Measurements from ENCODE around the gene SIPA1. TPM values are rescaled to one million over a fixed set of nuclear protein-coding genes. Genes with fewer than 3 reads are reported as not detected.

SIPA1 gene
- total and polyA plus RNA-seq, 9 of the 15 experiments (the other 6 are each of a cell fraction or from before 2014, with no cell fraction given) = 0.25 to 85.8 (median 16.8) TPM

- TF ChIP-seq TSHZ1 (CRISPR knock-in tag; IDR thresholded peaks at IDR 0.05) (no peak), SNIP1 (IDR thresholded peaks at IDR 0.05; ENCODE audit: low read depth) (no peak), HDAC8 (tag; IDR thresholded peaks at IDR 0.05) (no peak), POLR2AphosphoS5 (IDR thresholded peaks at IDR 0.05; ENCODE audit: control insufficient read depth, insufficient read depth, low read depth, low read length) (no peak), RFX5 (IDR thresholded peaks at IDR 0.05; ENCODE audit: low read depth, low read length) (no peak), ZNF75A (CRISPR knock-in tag; IDR thresholded peaks at IDR 0.05) (no peak), PKNOX1 (IDR thresholded peaks at IDR 0.05) (peak; percentile 88), RNF219 (CRISPR knock-in tag; IDR thresholded peaks at IDR 0.05) (no peak), KLF13 (tag; IDR thresholded peaks at IDR 0.05; ENCODE audit: borderline replicate concordance, low read depth) (no peak), TFAP4 (CRISPR knock-in tag; IDR thresholded peaks at IDR 0.05; ENCODE audit: borderline replicate concordance) (peak; percentile 44; the same call in 1 of the 2 replicates), NBN (IDR thresholded peaks at IDR 0.05; ENCODE audit: low read depth) (peak; percentile 43; the same call in 1 of the 2 replicates), ZBTB7A (IDR thresholded peaks at IDR 0.05; ENCODE audit: borderline replicate concordance, control insufficient read depth, low read depth, low read length) (no peak), MLX (CRISPR knock-in tag; conservative IDR thresholded peaks at IDR 0.05) (no peak), NFE2L1 (tag; IDR thresholded peaks at IDR 0.05; ENCODE audit: borderline replicate concordance, low read depth) (no peak), ZFPM2 (CRISPR knock-in tag; IDR thresholded peaks at IDR 0.05) (no peak), SMARCA4 (IDR thresholded peaks at IDR 0.05) (peak; percentile 21; the same call in 1 of the 2 replicates)
Observed at GRCh38 chr11:65651589-65652510, 13.9 kb downstream of the SIPA1 start (continued).
